Measurements from ENCODE around the gene RAB11FIP2.

GRCh38 chr10:118058371-118058770, 11.6 kb upstream of the RAB11FIP2 start:
- TF ChIP-seq CTCF (IDR thresholded peaks at IDR 0.05) (no peak), POLR2A (IDR thresholded peaks at IDR 0.05) (no peak)

All from body of pancreas (tissue), 4 donors.